Stimulated activated CD8-positive, alpha-beta memory T cell treated with anti-CD3 and anti-CD28 coated beads, Interleukin-7, amount 100 ng/mL, for 4 hours (primary cell): Measurements from ENCODE around the gene LGALS12.
A peak's percentile ranks its signal among the peaks of the same experiment; 100 is the strongest.
"Not testable (repeated sequence)": the region's sequence is repeated elsewhere in the genome, so short reads cannot be mapped to it uniquely, and the experiment has no call there.

ENCODE experiments used
- DNase-seq, 2 donors: peaks; one replicate each; pipeline ENCODE4 v3.0.0-alpha.2; 2020; ENCODE audit warnings: low read depth in 2 of 2

LGALS12 gene

GRCh38 chr11:63504933-63505586 is 824 bp upstream of the LGALS12 start:
- no peak for DNase-seq

- DNase-seq: no peak
Measured at GRCh38 chr11:63506876-63507275, 992 bp downstream of the LGALS12 start.

GRCh38 chr11:63507511-63507910 is 1.6 kb downstream of the LGALS12 start:
- no peak for DNase-seq

GRCh38 chr11:63508009-63508408 is 2.1 kb downstream of the LGALS12 start:
- DNase-seq: no peak

- no peak for DNase-seq
Measured at GRCh38 chr11:63508745-63509144, 2.9 kb downstream of the LGALS12 start.

DNA sequence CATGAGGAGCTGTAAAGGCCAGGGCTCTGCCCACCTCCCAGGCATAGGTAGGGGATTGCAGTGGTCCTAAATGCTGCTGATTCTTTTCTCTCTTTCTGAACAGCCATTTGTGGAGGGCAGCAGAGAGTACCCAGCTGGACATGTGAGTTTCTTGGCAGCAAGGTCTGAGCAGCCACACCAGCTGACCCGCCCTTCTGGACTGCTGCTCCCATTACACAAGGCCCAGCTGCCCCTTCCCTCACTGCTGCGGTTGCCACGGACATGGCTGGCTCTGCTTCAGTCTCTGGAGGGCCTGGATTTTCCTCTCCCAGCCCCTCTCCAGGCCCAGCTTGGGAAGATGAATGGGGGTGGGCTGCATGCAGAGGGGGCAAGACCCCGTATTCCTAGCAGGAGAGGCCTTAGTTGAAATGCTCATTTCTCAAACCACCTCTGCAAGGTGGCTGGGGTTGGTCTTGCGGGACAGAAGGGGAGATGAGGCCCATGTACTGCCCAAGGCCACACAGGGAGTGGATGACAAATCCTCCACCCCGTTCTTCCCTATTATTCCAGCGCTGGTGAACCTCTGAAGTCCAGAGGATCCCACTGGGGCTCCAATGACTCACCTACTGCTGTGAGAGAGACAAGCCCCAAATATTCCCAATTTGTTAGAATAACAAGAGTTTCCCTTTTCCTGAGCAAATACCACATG is 4.6 kb downstream of the LGALS12 start:
- no peak for DNase-seq

DNA sequence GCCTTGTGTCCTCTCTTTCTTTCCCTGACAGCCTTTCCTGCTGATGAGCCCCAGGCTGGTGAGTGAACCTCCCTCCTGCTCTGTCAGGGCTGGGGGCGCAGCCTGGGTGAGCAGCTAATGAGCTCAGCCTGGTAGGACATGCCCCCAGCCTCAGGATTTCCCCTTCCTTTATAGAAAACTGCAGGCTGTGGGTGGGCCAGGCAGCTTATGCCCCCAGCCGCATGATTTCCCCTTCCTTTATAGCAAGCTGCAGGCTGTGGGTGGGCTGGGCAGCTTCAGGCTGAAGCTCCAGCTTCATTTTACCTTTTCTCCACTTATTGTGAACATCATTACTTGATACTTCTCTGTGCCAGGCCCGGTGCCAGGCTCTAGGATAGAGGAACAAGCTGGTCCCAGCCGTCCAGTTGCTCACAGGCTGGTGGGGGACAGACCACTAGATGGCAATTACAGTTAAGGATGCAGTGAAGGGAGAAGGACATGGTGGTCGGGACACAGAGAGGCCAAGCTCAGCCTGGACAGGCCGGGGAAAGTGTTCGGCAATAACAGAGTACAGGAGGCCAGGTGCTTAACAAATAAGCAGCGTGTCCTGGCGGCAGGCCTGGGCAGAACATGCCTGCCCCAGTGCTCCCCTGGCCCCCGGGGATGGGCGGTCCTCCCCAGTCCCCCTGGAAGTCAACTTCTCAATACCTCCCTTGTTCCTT is 5.3 kb downstream of the LGALS12 start:
- no peak for DNase-seq

GRCh38 chr11:63512816-63513215 is 6.9 kb downstream of the LGALS12 start:
- DNase-seq: no peak

DNA sequence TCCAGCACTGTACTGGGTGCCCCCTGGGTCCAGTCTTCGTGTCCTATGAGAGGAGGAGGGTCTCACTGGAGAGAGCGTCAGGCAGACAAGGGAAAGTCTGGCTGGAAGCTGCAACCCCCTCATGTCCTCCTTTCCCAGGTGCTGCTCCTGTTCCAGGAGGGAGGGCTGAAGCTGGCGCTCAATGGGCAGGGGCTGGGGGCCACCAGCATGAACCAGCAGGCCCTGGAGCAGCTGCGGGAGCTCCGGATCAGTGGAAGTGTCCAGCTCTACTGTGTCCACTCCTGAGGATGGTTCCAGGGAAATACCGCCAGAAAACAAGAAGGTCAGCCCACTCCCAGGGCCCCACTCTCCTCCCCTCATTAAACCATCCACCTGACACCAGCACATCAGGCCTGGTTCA is 10.2 kb downstream of the LGALS12 start:
- no peak for DNase-seq

GRCh38 chr11:63517156-63517555 is 11.3 kb downstream of the LGALS12 start:
- DNase-seq: no peak

GRCh38 chr11:63518548-63518947 is 12.7 kb downstream of the LGALS12 start:
- no peak for DNase-seq

DNA sequence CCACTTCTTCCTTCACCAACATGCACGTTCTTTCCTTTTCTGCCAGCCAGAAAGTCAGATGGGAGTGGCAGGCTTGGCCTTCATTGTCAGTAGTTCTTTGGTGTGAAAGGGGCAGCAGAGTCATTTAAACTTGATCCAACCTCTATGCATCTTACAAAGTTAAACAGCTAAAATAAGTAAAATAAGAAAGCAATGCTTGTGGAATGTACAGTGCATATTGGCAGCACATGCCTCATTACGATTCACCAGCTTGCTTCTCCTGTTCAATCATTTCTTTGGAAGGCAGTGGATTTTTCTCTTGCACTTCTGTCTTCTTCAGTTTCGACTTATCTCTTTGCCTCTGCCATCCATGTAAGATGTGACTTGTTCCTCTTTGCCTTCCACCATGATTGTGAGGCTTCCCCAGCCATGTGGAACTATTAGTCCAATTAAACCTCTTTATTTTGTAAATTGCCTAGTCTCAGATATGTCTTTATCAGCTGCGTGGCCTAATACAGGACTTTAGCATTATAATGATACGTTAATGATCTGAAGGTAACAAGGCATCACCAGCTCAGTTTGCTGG is 14.8 kb downstream of the LGALS12 start:
- no peak for DNase-seq

DNA sequence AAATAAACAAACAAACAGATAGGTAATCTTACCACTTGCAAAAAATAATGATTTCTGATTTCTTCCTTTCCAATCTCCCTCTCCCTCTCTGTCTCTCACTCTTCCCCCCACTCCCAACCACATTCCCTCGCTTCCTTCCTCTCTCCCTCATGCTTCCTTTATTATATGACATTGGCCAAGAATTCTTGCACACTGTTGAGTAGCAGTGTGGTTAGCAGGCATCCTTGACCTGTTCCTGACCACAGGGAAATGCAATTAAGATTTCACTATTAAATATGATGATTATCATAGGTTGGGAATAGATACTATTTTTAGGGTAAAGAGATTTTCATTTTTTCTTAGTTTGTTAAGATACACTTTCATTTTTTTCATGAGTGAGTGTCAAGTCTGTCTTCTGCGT is 16.0 kb downstream of the LGALS12 start:
- no peak for DNase-seq

DNA sequence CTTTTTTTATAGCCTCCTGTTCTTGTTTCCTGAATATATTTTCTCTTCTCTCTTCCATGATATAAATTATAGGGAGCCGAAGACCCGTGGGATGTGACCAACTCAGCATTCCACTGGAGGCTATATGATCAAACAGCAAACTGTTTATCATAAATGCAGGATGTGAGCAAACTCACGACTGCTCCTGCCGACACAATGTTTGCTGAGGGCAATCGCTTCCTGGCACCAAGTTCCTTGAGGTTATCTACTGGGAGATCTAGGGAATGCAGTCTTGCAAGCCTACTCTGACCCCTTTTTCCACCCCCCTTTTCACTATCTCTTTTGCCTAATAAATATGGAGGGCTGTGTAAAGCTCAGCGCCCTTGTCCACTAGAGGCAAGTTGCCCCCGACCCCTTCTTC is 17.3 kb downstream of the LGALS12 start:
- DNase-seq: no peak

GRCh38 chr11:63527667-63528066 is 21.8 kb downstream of the LGALS12 start:
- DNase-seq: no peak

DNA sequence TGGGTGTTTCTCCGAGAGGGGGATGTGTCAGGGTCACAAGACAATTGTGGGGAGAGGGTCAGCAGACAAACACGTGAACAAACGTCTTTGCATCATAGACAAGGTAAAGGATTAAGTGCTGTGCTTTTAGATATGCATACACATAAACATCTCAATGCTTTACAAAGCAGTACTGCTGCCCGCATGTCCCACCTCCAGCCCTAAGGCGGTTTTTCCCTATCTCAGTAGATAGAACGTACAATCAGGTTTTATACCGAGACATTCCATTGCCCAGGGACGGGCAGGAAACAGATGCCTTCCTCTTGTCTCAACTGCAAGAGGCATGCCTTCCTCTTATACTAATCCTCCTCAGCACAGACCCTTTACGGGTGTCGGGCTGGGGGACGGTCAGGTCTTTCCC is 22.3 kb downstream of the LGALS12 start:
- not testable (repeated sequence) for DNase-seq

DNA sequence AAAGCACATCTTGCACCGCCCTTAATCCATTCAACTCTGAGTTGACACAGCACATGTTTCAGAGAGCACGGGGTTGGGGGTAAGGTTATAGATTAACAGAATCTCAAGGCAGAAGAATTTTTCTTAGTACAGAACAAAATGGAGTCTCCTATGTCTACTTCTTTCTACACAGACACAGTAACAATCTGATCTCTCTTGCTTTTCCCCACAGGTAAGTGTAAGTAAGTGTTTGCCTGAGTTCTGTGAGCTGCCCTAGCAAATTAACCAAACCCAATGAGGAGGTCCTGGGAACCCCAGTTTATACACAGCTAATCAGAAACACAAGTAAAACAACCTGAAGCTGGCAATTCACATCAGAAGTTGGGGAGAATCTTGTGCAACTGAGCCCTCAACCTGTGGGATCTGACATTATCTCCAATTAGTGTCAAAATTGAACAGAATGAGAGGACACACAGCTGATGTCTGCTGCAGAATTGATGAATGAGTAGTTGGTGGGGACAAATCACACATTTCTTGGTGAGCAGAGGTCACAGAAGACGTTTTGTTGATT is 22.9 kb downstream of the LGALS12 start:
- not testable (repeated sequence) for DNase-seq

DNA sequence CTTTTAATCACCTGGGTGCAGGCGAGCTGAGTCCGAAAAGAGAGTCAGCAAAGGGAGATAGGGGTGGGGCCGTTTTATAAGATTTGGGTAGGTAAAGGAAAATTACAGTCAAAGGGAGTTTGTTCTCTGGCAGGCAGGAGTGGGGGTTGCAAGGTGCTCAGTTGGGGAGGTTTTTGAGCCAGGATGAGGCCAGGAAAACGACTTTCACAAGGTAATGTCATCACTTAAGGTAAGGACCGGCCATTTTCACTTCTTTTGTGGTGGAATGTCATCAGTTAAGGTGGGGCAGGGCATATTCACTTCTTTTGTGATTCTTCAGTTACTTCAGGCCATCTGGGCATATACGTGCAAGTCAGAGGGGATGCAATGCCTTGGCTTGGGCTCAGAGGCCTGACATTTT is 23.5 kb downstream of the LGALS12 start:
- not testable (repeated sequence) for DNase-seq

GRCh38 chr11:63530021-63530420 is 24.1 kb downstream of the LGALS12 start:
- no peak for DNase-seq

- DNase-seq: peak in 1 of 2 donors; percentile 57
Measured at GRCh38 chr11:63531074-63531792, 25.3 kb downstream of the LGALS12 start.

DNA sequence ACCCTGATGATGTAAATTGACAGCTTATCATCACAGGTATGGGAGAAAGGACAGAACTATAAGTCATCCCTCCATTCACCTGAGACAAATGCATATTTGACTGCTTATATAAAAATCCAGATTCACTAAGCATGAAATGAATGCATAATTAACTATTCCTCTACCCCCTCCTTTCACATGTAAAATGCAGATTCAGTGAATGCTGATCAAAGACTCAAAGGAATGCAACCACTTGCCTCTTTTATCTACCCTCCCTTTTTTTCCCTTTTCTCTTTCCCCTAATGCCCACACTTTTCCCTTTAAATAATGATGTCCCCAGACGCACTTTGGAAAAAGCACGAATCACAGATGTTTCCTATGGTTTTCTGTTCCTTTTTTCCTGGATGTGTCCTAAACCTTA is 26.2 kb downstream of the LGALS12 start:
- no peak for DNase-seq
